DMS 273 (cell line): Measurements from ENCODE around the gene P2RY2.
A peak's percentile ranks its signal among the peaks of the same experiment; 100 is the strongest.
"Not testable (repeated sequence)": the region's sequence is repeated elsewhere in the genome, so short reads cannot be mapped to it uniquely, and the experiment has no call there.

ENCODE experiments used
- DNase-seq: peaks from one replicate; lab custom pipeline; 2025; ENCODE audit not compliant: unreplicated experiment; lab: John Stamatoyannopoulos, UW

The P2RY2 gene

GRCh38 chr11:73265853-73266645 is 48.0 kb downstream of the P2RY2 start:
- DNase-seq = no peak

- peak; percentile 34 for DNase-seq
These were observed 48.6 kb downstream of the P2RY2 start for GRCh38 chr11:73266646-73267020.

- DNase-seq = peak; percentile 15
These were observed 49.2 kb downstream of the P2RY2 start for GRCh38 chr11:73267122-73267846.

GRCh38 chr11:73267906-73268540 is 49.9 kb downstream of the P2RY2 start:
- DNase-seq = no peak

GRCh38 chr11:73268671-73269271 is 50.7 kb downstream of the P2RY2 start:
- no peak for DNase-seq

- DNase-seq = no peak
These were observed 51.5 kb downstream of the P2RY2 start for GRCh38 chr11:73269459-73270015.

- no peak for DNase-seq
These were observed 52.2 kb downstream of the P2RY2 start for GRCh38 chr11:73270016-73270854.

- no peak for DNase-seq
These were observed 52.9 kb downstream of the P2RY2 start for GRCh38 chr11:73270855-73271477.

- not testable (repeated sequence) for DNase-seq
These were observed 53.4 kb downstream of the P2RY2 start for GRCh38 chr11:73271478-73271865.

GRCh38 chr11:73271936-73272679 is 54.0 kb downstream of the P2RY2 start, which contains the start of gene P2RY6:
Gene P2RY6 (plus strand): TSS chr11:73272338. CDS start chr11:73296519, 24,181 bp downstream.
- DNase-seq = peak; percentile 62

- no peak for DNase-seq
These were observed 54.6 kb downstream of the P2RY2 start for GRCh38 chr11:73272680-73273038.

- DNase-seq = peak; percentile 80
These were observed 55.3 kb downstream of the P2RY2 start for GRCh38 chr11:73273222-73273895.

- not testable (repeated sequence) for DNase-seq
These were observed 56.1 kb downstream of the P2RY2 start for GRCh38 chr11:73274191-73274590.

GRCh38 chr11:73274722-73275380 is 56.8 kb downstream of the P2RY2 start:
- no peak for DNase-seq

- DNase-seq = no peak
These were observed 57.3 kb downstream of the P2RY2 start for GRCh38 chr11:73275381-73275750.

GRCh38 chr11:73277467-73277866 is 59.4 kb downstream of the P2RY2 start:
- DNase-seq = no peak

GRCh38 chr11:73280626-73281025 is 62.5 kb downstream of the P2RY2 start:
- no peak for DNase-seq

GRCh38 chr11:73281201-73281741 is 63.2 kb downstream of the P2RY2 start:
- peak; percentile 32 for DNase-seq
